Activated CD4-positive, alpha-beta T cell treated with anti-CD3 and anti-CD28 coated beads for 36 hours (primary cell): Measurements from ENCODE around the gene BAZ1B. TPM values are rescaled to one million over a fixed set of nuclear protein-coding genes. Genes with fewer than 3 reads are reported as not detected.
"Not testable (repeated sequence)": the region's sequence is repeated elsewhere in the genome, so short reads cannot be mapped to it uniquely, and the experiment has no call there.

ENCODE experiments used
- ATAC-seq: fragments of 200-7000 bp; cut with Tn5 transposase; one replicate; pipeline ENCODE4 v1.10.0; 2021; ENCODE audit warnings: mild to moderate bottlenecking, moderate library complexity
- CTCF ChIA-PET: fragments of 350-600 bp; sonication (Branson Sonifier 250); formaldehyde crosslinking; loops from one replicate; lab custom pipeline; 2021; ENCODE audit warnings: antibody characterized with exemption; lab: Charles Lee
- POLR2A ChIA-PET: fragments of 350-600 bp; sonication (Branson Sonifier 250); formaldehyde crosslinking; loops from one replicate; lab custom pipeline; 2021; ENCODE audit warnings: antibody characterized with exemption, inconsistent platforms; lab: Charles Lee
- DNase-seq: peaks from one replicate; pipeline ENCODE4 v3.0.0-alpha.2; 2020
- H3K27ac Mint-ChIP-seq: one replicate; pipeline ENCODE4 v1.8.0; 2021; ENCODE audit warnings: mixed read lengths
- H3K27me3 Mint-ChIP-seq: one replicate; pipeline ENCODE4 v1.8.0; 2021; ENCODE audit warnings: mixed read lengths
- H3K36me3 Mint-ChIP-seq: one replicate; pipeline ENCODE4 v1.8.0; 2021; ENCODE audit warnings: low read depth, mixed read lengths
- H3K4me1 Mint-ChIP-seq: one replicate; pipeline ENCODE4 v1.8.0; 2021; ENCODE audit warnings: mixed read lengths
- H3K4me3 Mint-ChIP-seq: one replicate; pipeline ENCODE4 v1.8.0; 2021; ENCODE audit warnings: mild to moderate bottlenecking, moderate library complexity, mixed read lengths
- H3K9me3 Mint-ChIP-seq: one replicate; pipeline ENCODE4 v1.8.0; 2021; ENCODE audit warnings: low read depth, mixed read lengths
- intact Hi-C, 2 experiments: fragments of 100-400 bp; cut with DNase I in 1 of 2; cut with micrococcal nuclease in 1 of 2; formaldehyde crosslinking; loops; one replicate each; pipeline versions ENCODE4 v1.14.2 to v1.15.1; 2022 to 2024; cut with DNase I, micrococcal nuclease
- total RNA-seq, 2 experiments: library from RNA; stranded (reverse); gene quantifications; one replicate each; pipeline ENCODE4 v1.2.3, GENCODE V29; 2021

The BAZ1B gene
- total RNA-seq, 2 experiments from 2014 or later = 90.2 to 98.6 TPM

- intact Hi-C loops = no loop called here
- CTCF ChIA-PET = no interaction called here
- Mint-ChIP-seq H3K27ac (no peak overlapping the region), H3K36me3 (no peaks in the 10 kb centered on the region), H3K9me3 (no peaks in the 10 kb centered on the region), H3K27me3 (peaks cover 2% of the 10 kb centered on the region), H3K4me1 (peaks cover 6% of the 10 kb centered on the region), H3K4me3 (no peak overlapping the region)
- ATAC-seq (no peak), DNase-seq (no peak)
- POLR2A ChIA-PET = no interaction called here
Observed at GRCh38 chr7:73424489-73424885, 97.6 kb downstream of the BAZ1B start.

- CTCF ChIA-PET = no interaction called here
- H3K4me3 Mint-ChIP-seq = no peak overlapping the region
Observed at GRCh38 chr7:73423519-73424488, 98.3 kb downstream of the BAZ1B start.

DNA sequence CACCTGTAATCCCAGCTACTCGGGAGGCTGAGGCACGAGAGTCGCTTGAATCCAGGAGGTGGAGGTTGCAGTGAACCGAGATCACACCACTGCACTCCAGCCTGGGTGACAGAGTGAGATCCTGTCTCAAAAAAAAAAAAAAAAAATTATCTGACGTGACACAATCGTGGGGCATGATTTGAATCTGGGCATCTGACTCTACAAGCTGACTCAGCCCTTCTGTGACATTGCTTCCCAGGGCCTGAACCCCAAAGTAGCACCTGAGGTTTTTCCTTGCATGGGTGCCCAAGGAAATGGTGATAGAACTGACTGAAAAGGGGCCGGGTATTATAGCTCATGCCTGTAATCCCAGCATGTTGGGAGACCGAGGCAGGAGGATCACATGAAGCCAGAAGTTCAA is 101.5 kb downstream of the BAZ1B start:
- CTCF ChIA-PET = not testable (repeated sequence)

More at GRCh38 chr7:73423519-73424488, 98.3 kb downstream of the BAZ1B start:
- Mint-ChIP-seq H3K27ac (no peak overlapping the region), H3K36me3 (no peaks in the 10 kb centered on the region), H3K4me1 (peaks cover 6% of the 10 kb centered on the region), H3K9me3 (no peaks in the 10 kb centered on the region), H3K27me3 (peaks cover 2% of the 10 kb centered on the region)
- ATAC-seq (no peak), DNase-seq (no peak)
- POLR2A ChIA-PET = no interaction called here
- intact Hi-C loops = no loop called here

GRCh38 chr7:73420016-73420415 is 102.1 kb downstream of the BAZ1B start:
- H3K9me3 Mint-ChIP-seq, H3K36me3 Mint-ChIP-seq, H3K4me1 Mint-ChIP-seq, H3K4me3 Mint-ChIP-seq, H3K27me3 Mint-ChIP-seq, intact Hi-C loops, ATAC-seq, CTCF ChIA-PET, H3K27ac Mint-ChIP-seq, DNase-seq, POLR2A ChIA-PET: not testable (repeated sequence)

More for the DNA sequence above, 101.5 kb downstream of the BAZ1B start:
- H3K36me3 Mint-ChIP-seq, POLR2A ChIA-PET, DNase-seq, H3K27me3 Mint-ChIP-seq, H3K9me3 Mint-ChIP-seq, H3K4me1 Mint-ChIP-seq, H3K4me3 Mint-ChIP-seq, intact Hi-C loops, H3K27ac Mint-ChIP-seq: not testable (repeated sequence)
- ATAC-seq = peak; percentile 12

DNA sequence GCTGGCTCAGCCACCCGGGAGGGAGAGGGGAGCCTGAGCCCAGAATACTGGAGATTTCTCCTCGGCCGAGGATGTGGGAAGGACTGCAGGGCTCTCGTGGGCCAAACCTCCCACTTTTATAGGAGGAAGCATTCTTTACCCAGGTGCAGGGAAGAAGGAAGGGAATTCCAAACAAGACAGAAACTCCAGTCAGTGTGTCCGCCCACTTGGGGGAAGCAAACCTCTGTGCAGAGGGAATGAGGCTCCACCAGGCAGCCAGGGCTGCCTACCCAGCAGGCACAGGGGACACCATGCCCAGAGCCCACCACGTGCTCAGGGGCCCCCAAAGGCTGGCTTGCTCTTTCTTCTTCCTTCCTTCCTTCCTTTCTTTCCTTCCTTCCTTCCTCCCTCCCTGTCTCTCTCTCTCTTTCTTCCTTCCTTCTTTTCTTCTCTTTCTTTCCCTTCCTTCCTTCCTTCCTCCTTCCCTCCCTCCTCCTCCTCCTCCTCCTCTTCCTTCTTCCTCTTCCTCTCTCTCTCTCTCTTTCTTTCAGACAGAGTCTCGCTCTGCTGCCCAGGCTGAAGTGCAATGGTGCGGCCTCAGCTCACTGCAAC is 103.9 kb downstream of the BAZ1B start:
- peaks cover 6% of the 10 kb centered on the region for H3K4me1 Mint-ChIP-seq
- H3K4me3 Mint-ChIP-seq = no peak overlapping the region
- intact Hi-C loops = no loop called here
- no peaks in the 10 kb centered on the region for H3K9me3 Mint-ChIP-seq
- H3K27ac Mint-ChIP-seq = no peak overlapping the region
- H3K27me3 Mint-ChIP-seq = no peaks in the 10 kb centered on the region
- ChIA-PET POLR2A (no interaction called here), CTCF (no interaction called here)
- H3K36me3 Mint-ChIP-seq = no peaks in the 10 kb centered on the region
- DNase-seq = no peak
- ATAC-seq = no peak

GRCh38 chr7:73410541-73411131 is 111.5 kb downstream of the BAZ1B start:
- H3K4me1 Mint-ChIP-seq, H3K9me3 Mint-ChIP-seq, H3K36me3 Mint-ChIP-seq, CTCF ChIA-PET, H3K4me3 Mint-ChIP-seq, ATAC-seq, H3K27me3 Mint-ChIP-seq, POLR2A ChIA-PET, DNase-seq, H3K27ac Mint-ChIP-seq, intact Hi-C loops: not testable (repeated sequence)

DNA sequence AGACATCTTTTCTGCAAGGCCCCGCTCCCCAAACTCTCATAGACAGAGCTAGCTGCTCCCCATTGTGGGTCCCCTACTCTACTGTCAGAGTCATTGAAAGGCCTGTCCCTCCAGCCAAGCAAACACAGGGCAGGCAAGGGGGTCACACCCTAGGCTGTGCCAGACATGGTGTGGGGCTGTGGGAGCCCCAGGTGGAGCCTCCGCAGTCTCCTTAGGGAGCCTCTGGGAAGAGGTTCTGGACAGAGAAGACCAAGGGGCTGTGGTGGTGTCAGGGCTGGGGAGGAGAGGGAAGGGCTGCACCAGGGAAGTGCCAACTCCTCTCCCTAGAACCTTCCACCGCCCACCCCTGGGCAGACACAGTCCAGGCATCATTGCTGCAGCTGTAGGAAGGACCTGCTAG is 117.2 kb downstream of the BAZ1B start:
- H3K27ac Mint-ChIP-seq, CTCF ChIA-PET, H3K4me1 Mint-ChIP-seq, H3K27me3 Mint-ChIP-seq, H3K9me3 Mint-ChIP-seq, ATAC-seq, H3K36me3 Mint-ChIP-seq, DNase-seq, POLR2A ChIA-PET, H3K4me3 Mint-ChIP-seq, intact Hi-C loops: not testable (repeated sequence)

DNA sequence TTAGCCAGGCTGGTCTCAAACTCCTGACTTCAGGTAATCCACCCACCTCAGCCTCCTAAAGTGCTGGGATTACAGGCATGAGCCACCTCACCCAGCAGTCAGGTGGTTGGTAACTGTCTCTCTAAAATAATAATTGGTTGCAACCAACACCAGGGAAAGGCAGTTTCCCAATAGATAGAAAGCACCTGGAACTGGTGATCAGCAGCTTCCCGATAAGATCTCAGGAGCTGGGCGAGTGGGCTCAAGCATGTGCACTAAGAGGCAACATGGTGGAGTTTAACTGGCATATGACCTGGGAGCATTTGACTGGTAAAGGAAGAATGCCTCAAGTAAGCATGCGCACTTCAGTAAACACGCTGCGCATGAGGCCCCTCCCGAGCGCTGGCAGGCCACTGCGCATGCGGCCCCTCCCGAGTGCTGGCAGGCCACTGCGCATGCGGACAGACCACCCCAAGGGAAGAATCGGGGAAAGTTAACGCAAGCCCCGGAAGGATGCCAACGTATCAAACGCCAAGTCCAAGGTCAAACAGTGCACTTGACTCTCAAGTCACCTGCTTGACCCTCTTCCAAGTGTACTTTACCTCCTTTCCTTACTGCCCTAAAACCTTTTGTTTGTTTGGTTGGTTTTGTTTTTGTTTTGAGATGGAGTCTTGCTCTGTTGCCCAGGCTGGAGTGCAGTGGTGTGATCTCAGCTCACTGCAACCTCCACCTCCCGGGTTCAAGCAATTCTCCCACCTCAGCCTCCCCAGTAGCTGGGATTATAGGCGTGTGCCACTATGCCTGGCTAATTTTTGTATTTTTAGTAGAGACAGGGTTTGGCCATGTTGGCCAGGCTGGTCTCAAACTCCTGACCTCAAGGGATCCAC is 122.7 kb downstream of the BAZ1B start:
- CTCF ChIA-PET = not testable (repeated sequence)

DNA sequence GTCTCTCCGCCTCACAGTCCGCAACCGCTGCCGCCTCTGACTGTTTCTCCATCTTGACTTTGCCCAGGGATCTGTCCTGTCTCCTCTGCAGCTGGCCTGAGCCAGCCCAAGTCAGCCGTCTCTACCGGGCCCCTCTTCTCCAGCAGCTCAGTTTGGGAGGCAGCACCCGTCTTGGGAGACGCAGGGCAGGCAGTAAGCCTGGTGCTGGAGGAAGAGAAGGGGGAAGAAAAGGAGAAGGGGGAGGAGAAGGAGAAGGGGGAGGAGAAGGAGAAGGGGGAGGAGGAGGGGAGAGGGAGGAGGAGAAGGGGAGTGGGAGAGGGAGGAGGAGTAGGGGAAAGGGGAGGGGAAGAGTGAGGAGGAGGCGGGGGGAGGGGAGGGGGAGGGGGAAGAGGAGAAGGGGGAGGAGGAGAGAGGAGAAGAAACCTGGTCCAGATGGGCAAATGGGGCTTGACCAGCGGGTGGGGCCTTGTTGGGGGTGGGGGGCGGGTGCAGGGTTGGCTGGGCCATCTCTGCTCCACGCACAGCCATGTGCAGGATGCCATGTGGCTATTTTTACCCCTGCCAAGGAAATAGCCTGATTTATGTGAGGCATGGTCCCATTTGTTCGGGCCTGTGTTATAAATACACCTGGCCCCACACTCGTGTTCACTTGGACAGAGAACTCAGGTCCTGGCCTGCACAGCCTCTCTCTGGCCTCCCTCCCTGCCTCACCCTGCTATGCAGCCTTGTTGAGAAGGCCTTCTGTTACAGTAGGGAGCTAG is 124.4 kb downstream of the BAZ1B start:
- H3K4me3 Mint-ChIP-seq = no peak overlapping the region
- POLR2A ChIA-PET = no interaction called here
- H3K9me3 Mint-ChIP-seq = no peaks in the 10 kb centered on the region
- CTCF ChIA-PET = interaction anchor here (0.6 kb wide), 1 partner anchor 400 kb away, joined by 3 read pairs; no protein-coding TSS in a partner anchor
- no peaks in the 10 kb centered on the region for H3K4me1 Mint-ChIP-seq
- ATAC-seq (no peak), DNase-seq (no peak)
- H3K27ac Mint-ChIP-seq = no peak overlapping the region
- intact Hi-C loops = no loop called here
- H3K27me3 Mint-ChIP-seq = peaks cover 5% of the 10 kb centered on the region
- H3K36me3 Mint-ChIP-seq = no peaks in the 10 kb centered on the region

More for the DNA sequence above, 122.7 kb downstream of the BAZ1B start:
- H3K4me3 Mint-ChIP-seq = peak overlapping the region; percentile 17
- ATAC-seq (peak; percentile 89), DNase-seq (peak; percentile 79)
- H3K9me3 Mint-ChIP-seq, H3K27ac Mint-ChIP-seq, POLR2A ChIA-PET, H3K27me3 Mint-ChIP-seq, H3K36me3 Mint-ChIP-seq, H3K4me1 Mint-ChIP-seq: not testable (repeated sequence)
- intact Hi-C loops = loop anchor here in 1 of 2 experiments (1.0 kb wide), 1 partner anchor 34 kb away; the partner anchor contains the start of gene FZD9

GRCh38 chr7:73395538-73396503 is 126.3 kb downstream of the BAZ1B start:
- H3K27ac Mint-ChIP-seq = no peak overlapping the region
- intact Hi-C loops = no loop called here
- DNase-seq (no peak), ATAC-seq (no peak)
- no peaks in the 10 kb centered on the region for H3K36me3 Mint-ChIP-seq
- H3K4me1 Mint-ChIP-seq = no peaks in the 10 kb centered on the region
- peaks cover 5% of the 10 kb centered on the region for H3K27me3 Mint-ChIP-seq
- CTCF ChIA-PET = no interaction called here
- POLR2A ChIA-PET = no interaction called here
- H3K9me3 Mint-ChIP-seq = no peaks in the 10 kb centered on the region
- H3K4me3 Mint-ChIP-seq = no peak overlapping the region
